Neural cell (in vitro differentiated cells): ENCODE data around the gene TRIM43B. TPM values are rescaled to one million over a fixed set of nuclear protein-coding genes. Genes with fewer than 3 reads are reported as not detected.
"Not testable (repeated sequence)": the region's sequence is repeated elsewhere in the genome, so short reads cannot be mapped to it uniquely, and the experiment has no call there.

Experiments used
- H2AFZ ChIP-seq: fragments of 200-600, 300-800 bp; sonication (generic), shearing (Covaris generic); 2 replicates; pipeline ENCODE4 v1.6.0; 2014; ENCODE audit warnings: low read depth, mild to moderate bottlenecking, antibody characterized with exemption, low read length, moderate library complexity
- H3F3A ChIP-seq: fragments of 200-600 bp; shearing (Covaris generic); 2 replicates; pipeline ENCODE4 v1.6.1; 2016; ENCODE audit warnings: mild to moderate bottlenecking, moderate library complexity, mixed read lengths, antibody characterized with exemption, low read length; ENCODE audit not compliant: insufficient read depth, poor library complexity, severe bottlenecking
- H3K27ac ChIP-seq: fragments of 200-600, 300-800 bp; sonication (generic), shearing (Covaris generic); 2 replicates; pipeline ENCODE4 v1.5.1; 2014; ENCODE audit warnings: mild to moderate bottlenecking, low read length, moderate library complexity
- H3K27me3 ChIP-seq: fragments of 300-800, 200-600 bp; sonication (generic), shearing (Covaris generic); 2 replicates; pipeline ENCODE4 v1.6.0; 2014; ENCODE audit warnings: mild to moderate bottlenecking, low read depth, low read length, moderate library complexity; ENCODE audit not compliant: insufficient read depth
- H3K36me3 ChIP-seq: fragments of 300-800, 200-600 bp; sonication (generic), shearing (Covaris generic); 2 replicates; pipeline ENCODE4 v1.5.1; 2014; ENCODE audit warnings: mild to moderate bottlenecking, antibody characterized with exemption, low read length, moderate library complexity; ENCODE audit not compliant: insufficient read depth
- H3K4me2 ChIP-seq: fragments of 300-800, 200-600 bp; sonication (generic), shearing (Covaris generic); 2 replicates; pipeline ENCODE4 v1.6.0; 2014; ENCODE audit warnings: mild to moderate bottlenecking, low read length
- H3K4me3 ChIP-seq: fragments of 300-800, 200-600 bp; sonication (generic), shearing (Covaris generic); 2 replicates; pipeline ENCODE4 v1.5.1; 2014; ENCODE audit warnings: mild to moderate bottlenecking, low read length, moderate library complexity
- H3K79me2 ChIP-seq: fragments of 200-600 bp; shearing (Covaris generic); replicated peaks from 2 replicates; pipeline ENCODE4 v1.6.0; 2014; ENCODE audit warnings: mild to moderate bottlenecking, low read length, moderate library complexity; ENCODE audit not compliant: insufficient read depth
- H3K9ac ChIP-seq: fragments of 300-800, 200-600 bp; sonication (generic), shearing (Covaris generic); 2 replicates; pipeline ENCODE4 v1.6.1; 2016; ENCODE audit warnings: mild to moderate bottlenecking, low read length, mixed read lengths
- H3K9me2 ChIP-seq: fragments of 200-600 bp; shearing (Covaris generic); 2 replicates; pipeline ENCODE4 v1.6.1; 2016; ENCODE audit warnings: mild to moderate bottlenecking, low read length, mixed read lengths; ENCODE audit not compliant: insufficient read depth
- H3K9me3 ChIP-seq: fragments of 200-600, 300-800 bp; sonication (generic), shearing (Covaris generic); 2 replicates; pipeline ENCODE4 v1.6.1; 2016; ENCODE audit warnings: mild to moderate bottlenecking, mixed run types, low read length, moderate library complexity, mixed read lengths
- H4K20me1 ChIP-seq: fragments of 200-600 bp; shearing (Covaris generic); 2 replicates; pipeline ENCODE4 v1.6.1; 2016; ENCODE audit warnings: mild to moderate bottlenecking, mixed run types; ENCODE audit not compliant: insufficient read depth
- EP300 ChIP-seq: fragments of 450-650 bp; conservative IDR thresholded peaks from 2 replicates; pipeline ENCODE4 v1.6.1; 2014; ENCODE audit warnings: antibody characterized with exemption, mild to moderate bottlenecking, moderate library complexity; ENCODE audit not compliant: poor library complexity, severe bottlenecking
- EZH2 ChIP-seq: fragments of 200-600, 300-800 bp; shearing (Covaris generic), sonication (generic); IDR thresholded peaks from 2 replicates; pipeline ENCODE4 v1.6.1; 2014; ENCODE audit warnings: antibody characterized with exemption, low read length, borderline replicate concordance, mild to moderate bottlenecking; ENCODE audit not compliant: insufficient read depth, poor library complexity, severe bottlenecking
- MXI1 ChIP-seq: fragments of 450-650 bp; conservative IDR thresholded peaks from 2 replicates; pipeline ENCODE4 v1.6.1; 2014; ENCODE audit warnings: antibody characterized with exemption, mild to moderate bottlenecking; ENCODE audit not compliant: poor library complexity, severe bottlenecking
- POLR2AphosphoS5 ChIP-seq: IDR thresholded peaks from 2 replicates; pipeline ENCODE4 v1.6.1; 2012
- RAD21 ChIP-seq: fragments of 450-650 bp; conservative IDR thresholded peaks from 2 replicates; pipeline ENCODE4 v1.6.1; 2014; ENCODE audit warnings: antibody characterized with exemption, mild to moderate bottlenecking, moderate library complexity
- SMC3 ChIP-seq: fragments of 450-650 bp; conservative IDR thresholded peaks from 2 replicates; pipeline ENCODE4 v1.6.1; 2014; ENCODE audit warnings: antibody characterized with exemption, mild to moderate bottlenecking, moderate library complexity; ENCODE audit not compliant: poor library complexity
- TAF1 ChIP-seq: IDR thresholded peaks from 2 replicates; pipeline ENCODE4 v1.6.1; 2012; ENCODE audit warnings: low read depth
- polyA plus RNA-seq: library from polyadenylated mRNA; depleted of rRNA; stranded (reverse); fragments of >200 nt; gene quantifications from 2 replicates; pipeline ENCODE4 v1.2.3, GENCODE V29; 2014
- TF ChIP-seq, protein P1 (sequence below): fragments of 450-650 bp; IDR thresholded peaks from 2 replicates; pipeline ENCODE4 v1.5.1; 2014; ENCODE audit warnings: antibody characterized with exemption, mild to moderate bottlenecking, moderate library complexity; ENCODE audit not compliant: poor library complexity, severe bottlenecking
- TF ChIP-seq, protein P2 (sequence below): IDR thresholded peaks from 2 replicates; pipeline ENCODE4 v1.6.1; 2012; ENCODE audit warnings: borderline replicate concordance

TRIM43B gene
- polyA plus RNA-seq, 1 donor from 2014 or later = not detected

- Histone ChIP-seq H3K9me3 (no peaks in the 10 kb centered on the region), H2AFZ (no peak overlapping the region), H3K27ac (no peak overlapping the region), H3K27me3 (no peaks in the 10 kb centered on the region), H3K36me3 (no peaks in the 10 kb centered on the region), H3K9ac (no peak overlapping the region), H3K4me2 (no peak overlapping the region), H3F3A (no peaks in the 10 kb centered on the region), H3K9me2 (no peaks in the 10 kb centered on the region), H3K4me3 (no peak overlapping the region), H3K79me2 (no peaks in the 10 kb centered on the region), H4K20me1 (no peaks in the 10 kb centered on the region)
- TF ChIP-seq POLR2AphosphoS5 = no peak
- TF ChIP-seq MXI1 = no peak
- no peak for TF ChIP-seq TAF1
- TF ChIP-seq, protein P1, sequence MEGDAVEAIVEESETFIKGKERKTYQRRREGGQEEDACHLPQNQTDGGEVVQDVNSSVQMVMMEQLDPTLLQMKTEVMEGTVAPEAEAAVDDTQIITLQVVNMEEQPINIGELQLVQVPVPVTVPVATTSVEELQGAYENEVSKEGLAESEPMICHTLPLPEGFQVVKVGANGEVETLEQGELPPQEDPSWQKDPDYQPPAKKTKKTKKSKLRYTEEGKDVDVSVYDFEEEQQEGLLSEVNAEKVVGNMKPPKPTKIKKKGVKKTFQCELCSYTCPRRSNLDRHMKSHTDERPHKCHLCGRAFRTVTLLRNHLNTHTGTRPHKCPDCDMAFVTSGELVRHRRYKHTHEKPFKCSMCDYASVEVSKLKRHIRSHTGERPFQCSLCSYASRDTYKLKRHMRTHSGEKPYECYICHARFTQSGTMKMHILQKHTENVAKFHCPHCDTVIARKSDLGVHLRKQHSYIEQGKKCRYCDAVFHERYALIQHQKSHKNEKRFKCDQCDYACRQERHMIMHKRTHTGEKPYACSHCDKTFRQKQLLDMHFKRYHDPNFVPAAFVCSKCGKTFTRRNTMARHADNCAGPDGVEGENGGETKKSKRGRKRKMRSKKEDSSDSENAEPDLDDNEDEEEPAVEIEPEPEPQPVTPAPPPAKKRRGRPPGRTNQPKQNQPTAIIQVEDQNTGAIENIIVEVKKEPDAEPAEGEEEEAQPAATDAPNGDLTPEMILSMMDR = no peak
- no peak for TF ChIP-seq EZH2
- no peak for TF ChIP-seq EP300
- TF ChIP-seq, protein P2, sequence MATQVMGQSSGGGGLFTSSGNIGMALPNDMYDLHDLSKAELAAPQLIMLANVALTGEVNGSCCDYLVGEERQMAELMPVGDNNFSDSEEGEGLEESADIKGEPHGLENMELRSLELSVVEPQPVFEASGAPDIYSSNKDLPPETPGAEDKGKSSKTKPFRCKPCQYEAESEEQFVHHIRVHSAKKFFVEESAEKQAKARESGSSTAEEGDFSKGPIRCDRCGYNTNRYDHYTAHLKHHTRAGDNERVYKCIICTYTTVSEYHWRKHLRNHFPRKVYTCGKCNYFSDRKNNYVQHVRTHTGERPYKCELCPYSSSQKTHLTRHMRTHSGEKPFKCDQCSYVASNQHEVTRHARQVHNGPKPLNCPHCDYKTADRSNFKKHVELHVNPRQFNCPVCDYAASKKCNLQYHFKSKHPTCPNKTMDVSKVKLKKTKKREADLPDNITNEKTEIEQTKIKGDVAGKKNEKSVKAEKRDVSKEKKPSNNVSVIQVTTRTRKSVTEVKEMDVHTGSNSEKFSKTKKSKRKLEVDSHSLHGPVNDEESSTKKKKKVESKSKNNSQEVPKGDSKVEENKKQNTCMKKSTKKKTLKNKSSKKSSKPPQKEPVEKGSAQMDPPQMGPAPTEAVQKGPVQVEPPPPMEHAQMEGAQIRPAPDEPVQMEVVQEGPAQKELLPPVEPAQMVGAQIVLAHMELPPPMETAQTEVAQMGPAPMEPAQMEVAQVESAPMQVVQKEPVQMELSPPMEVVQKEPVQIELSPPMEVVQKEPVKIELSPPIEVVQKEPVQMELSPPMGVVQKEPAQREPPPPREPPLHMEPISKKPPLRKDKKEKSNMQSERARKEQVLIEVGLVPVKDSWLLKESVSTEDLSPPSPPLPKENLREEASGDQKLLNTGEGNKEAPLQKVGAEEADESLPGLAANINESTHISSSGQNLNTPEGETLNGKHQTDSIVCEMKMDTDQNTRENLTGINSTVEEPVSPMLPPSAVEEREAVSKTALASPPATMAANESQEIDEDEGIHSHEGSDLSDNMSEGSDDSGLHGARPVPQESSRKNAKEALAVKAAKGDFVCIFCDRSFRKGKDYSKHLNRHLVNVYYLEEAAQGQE = no peak
- TF ChIP-seq RAD21 = no peak
- TF ChIP-seq SMC3 = no peak
Observed at GRCh38 chr2:95524195-95524594, 39.6 kb upstream of the TRIM43B start.

DNA sequence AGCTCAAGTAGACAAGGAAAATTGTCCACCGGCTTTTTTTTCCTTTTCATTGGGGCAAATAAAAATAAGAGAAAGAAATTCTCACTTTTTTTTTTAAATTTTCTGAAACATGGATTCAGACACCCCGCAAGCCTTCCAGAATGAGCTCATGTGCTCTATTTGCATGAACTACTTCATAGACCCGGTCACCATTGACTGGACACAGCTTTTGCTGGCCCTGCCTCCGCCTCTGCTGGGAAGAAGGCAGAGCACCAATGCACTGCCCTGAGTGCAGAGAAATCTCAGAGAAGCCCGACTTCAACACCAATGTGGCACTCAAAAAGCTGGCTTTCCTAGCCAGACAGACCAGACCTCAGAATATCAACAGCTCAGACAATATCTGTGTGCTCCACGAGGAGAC, 30.2 kb upstream of the TRIM43B start:
- Histone ChIP-seq H3K27me3 (no peaks in the 10 kb centered on the region), H2AFZ (no peak overlapping the region), H3K4me3 (no peak overlapping the region), H3K9ac (no peak overlapping the region), H3K36me3 (no peaks in the 10 kb centered on the region), H3F3A (no peaks in the 10 kb centered on the region), H4K20me1 (no peaks in the 10 kb centered on the region), H3K79me2 (no peaks in the 10 kb centered on the region), H3K4me2 (no peak overlapping the region), H3K9me3 (peaks cover 3% of the 10 kb centered on the region), H3K9me2 (no peaks in the 10 kb centered on the region), H3K27ac (no peak overlapping the region)
- no peak for TF ChIP-seq RAD21
- TF ChIP-seq, protein P1 = no peak
- TF ChIP-seq EZH2 = no peak
- TF ChIP-seq MXI1 = no peak
- TF ChIP-seq, protein P2 = no peak

- not testable (repeated sequence) for H3K4me3 ChIP-seq, H3K36me3 ChIP-seq, H3K9ac ChIP-seq, H3K4me2 ChIP-seq, H4K20me1 ChIP-seq, H3K9me3 ChIP-seq, H3K27me3 ChIP-seq, H3K79me2 ChIP-seq, H3K27ac ChIP-seq, H2AFZ ChIP-seq, H3F3A ChIP-seq, H3K9me2 ChIP-seq
Observed at GRCh38 chr2:95514226-95514625, 29.7 kb upstream of the TRIM43B start.
